Neutrophil (primary cell): ENCODE measurements around the gene LNX2.

Experiments used
- H3K27ac ChIP-seq: fragments of 200-600 bp; sonication (generic); 2 replicates; pipeline ENCODE4 v1.5.1; 2016; ENCODE audit warnings: mild to moderate bottlenecking, moderate library complexity
- H3K27me3 ChIP-seq: fragments of 200-600 bp; sonication (generic); 2 replicates; pipeline ENCODE4 v1.6.0; 2016; ENCODE audit warnings: mild to moderate bottlenecking
- H3K36me3 ChIP-seq: fragments of 200-600 bp; sonication (generic); 2 replicates; pipeline ENCODE4 v1.5.1; 2017
- H3K4me1 ChIP-seq, 2 experiments: fragments of 200-600 bp in 1 of 2; sonication (generic) in 1 of 2; 1 replicate in 1 of 2; 2 replicates in 1 of 2; pipeline versions ENCODE4 v1.5.1 to v1.6.1; 2013 to 2016; ENCODE audit warnings: low read depth in 1 of 2, low read length in 1 of 2, mild to moderate bottlenecking in 1 of 2, moderate library complexity in 1 of 2; ENCODE audit not compliant: control insufficient read depth in 1 of 2, insufficient read depth in 1 of 2
- H3K4me3 ChIP-seq, 2 experiments: fragments of 200-600 bp in 1 of 2; sonication (generic) in 1 of 2; 1 replicate in 1 of 2; 2 replicates in 1 of 2; pipeline ENCODE4 v1.5.1; 2013 to 2016; ENCODE audit warnings: low read depth in 1 of 2, low read length in 1 of 2, mild to moderate bottlenecking in 1 of 2, moderate library complexity in 1 of 2
- H3K9me3 ChIP-seq: fragments of 200-600 bp; sonication (generic); 2 replicates; pipeline ENCODE4 v1.5.1; 2016
- TF ChIP-seq, protein P1 (sequence below): fragments of 200-600 bp; sonication (generic); IDR thresholded peaks from 2 replicates; pipeline ENCODE4 v1.5.1; 2016; ENCODE audit warnings: antibody characterized with exemption

Gene LNX2

DNA sequence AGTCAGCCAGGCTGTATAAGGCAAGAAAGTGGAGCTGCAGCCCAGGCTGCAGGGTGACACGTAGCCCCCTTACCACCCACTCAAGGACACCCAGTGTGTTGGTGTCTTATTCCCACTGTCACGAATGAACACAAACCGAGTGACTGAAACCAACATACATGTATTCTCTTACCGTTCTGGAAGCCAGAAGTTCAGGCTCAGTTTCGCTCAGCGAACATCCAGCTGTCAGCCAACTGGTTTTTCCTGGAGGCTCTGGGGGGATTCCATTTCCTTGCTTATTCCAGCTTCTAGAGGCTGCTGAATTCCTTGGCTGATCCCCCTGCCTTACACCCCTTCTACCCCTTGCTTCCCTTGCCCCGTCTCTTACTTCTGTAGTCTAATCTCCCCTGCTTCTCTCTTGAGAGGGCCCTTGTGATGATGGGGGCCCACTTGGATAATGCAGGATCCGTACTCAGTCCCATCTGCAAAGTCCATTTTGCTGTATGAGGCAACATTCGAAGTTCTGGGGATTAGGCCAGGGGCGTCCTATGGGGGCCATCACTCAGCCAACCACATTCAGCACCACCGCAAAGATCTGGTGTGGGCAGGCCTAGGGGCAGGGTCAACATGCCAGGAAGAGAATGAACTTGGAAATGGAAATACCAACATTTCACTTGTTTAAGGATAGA lies 122.6 kb downstream of the LNX2 start:
- Histone ChIP-seq H3K4me3 (no peak overlapping the region), H3K4me1 (no peaks in the 10 kb centered on the region), H3K9me3 (no peaks in the 10 kb centered on the region), H3K27ac (no peak overlapping the region), H3K36me3 (no peaks in the 10 kb centered on the region), H3K27me3 (no peaks in the 10 kb centered on the region)
- TF ChIP-seq, protein P1, sequence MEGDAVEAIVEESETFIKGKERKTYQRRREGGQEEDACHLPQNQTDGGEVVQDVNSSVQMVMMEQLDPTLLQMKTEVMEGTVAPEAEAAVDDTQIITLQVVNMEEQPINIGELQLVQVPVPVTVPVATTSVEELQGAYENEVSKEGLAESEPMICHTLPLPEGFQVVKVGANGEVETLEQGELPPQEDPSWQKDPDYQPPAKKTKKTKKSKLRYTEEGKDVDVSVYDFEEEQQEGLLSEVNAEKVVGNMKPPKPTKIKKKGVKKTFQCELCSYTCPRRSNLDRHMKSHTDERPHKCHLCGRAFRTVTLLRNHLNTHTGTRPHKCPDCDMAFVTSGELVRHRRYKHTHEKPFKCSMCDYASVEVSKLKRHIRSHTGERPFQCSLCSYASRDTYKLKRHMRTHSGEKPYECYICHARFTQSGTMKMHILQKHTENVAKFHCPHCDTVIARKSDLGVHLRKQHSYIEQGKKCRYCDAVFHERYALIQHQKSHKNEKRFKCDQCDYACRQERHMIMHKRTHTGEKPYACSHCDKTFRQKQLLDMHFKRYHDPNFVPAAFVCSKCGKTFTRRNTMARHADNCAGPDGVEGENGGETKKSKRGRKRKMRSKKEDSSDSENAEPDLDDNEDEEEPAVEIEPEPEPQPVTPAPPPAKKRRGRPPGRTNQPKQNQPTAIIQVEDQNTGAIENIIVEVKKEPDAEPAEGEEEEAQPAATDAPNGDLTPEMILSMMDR = no peak

DNA sequence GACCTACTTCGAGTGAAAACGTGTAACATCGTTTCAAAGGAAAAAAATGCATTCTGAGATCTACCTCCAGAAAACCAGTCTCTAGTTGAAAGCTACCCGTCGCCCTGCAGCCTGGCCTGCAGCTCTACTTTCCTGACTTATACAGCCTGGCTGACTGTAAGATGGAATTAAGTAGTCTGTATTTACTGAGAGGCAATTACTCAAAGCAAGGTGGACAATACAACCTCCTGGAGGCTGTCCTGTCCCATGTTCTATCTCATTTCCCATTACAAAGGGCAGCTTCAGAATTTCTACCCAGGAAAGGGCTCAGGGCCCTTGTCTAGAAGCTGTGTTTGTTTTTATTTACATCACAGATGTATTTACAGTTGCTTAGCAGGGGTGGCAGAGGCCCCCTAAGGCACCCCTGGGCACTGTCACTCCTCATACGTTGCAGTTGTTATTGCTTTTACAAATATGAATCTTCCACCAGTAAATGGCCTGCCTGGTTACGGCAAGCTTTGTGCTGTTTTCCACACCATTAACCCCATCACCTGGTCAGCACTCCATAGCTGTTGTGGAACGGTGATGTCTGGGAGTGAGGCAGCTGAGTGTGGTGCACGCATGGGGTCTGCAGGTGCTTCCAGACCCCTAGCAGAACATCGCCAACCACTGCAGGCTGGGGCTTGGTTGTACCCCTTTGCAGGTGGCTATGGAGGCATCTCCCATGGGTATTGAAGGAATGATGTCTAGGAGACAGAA lies 123.6 kb downstream of the LNX2 start:
- no peaks in the 10 kb centered on the region for H3K4me1 ChIP-seq
- TF ChIP-seq, protein P1 = no peak
- H3K36me3 ChIP-seq = no peaks in the 10 kb centered on the region
- no peaks in the 10 kb centered on the region for H3K27me3 ChIP-seq
- no peaks in the 10 kb centered on the region for H3K9me3 ChIP-seq
- no peak overlapping the region for H3K4me3 ChIP-seq
- H3K27ac ChIP-seq = no peak overlapping the region

DNA sequence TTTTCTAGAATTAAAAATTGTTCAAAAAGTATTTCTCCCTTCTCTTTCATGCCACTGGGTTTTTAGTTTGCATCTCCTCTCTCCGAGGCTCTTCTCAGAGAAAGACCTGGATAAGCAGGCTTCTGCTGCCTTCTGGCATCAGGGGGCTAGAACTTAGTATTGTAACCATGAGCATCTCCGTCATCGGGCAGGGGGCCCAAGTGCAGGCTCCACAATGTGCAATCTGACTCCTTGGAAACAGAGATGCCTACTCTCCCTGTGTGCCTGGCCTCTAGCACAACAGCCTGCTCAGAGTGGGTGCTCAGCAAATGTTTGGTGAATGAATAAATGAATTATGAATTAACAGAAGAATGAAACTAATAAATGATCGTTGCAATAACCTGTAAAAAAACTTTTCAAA lies 124.3 kb downstream of the LNX2 start:
- H3K4me1 ChIP-seq = no peaks in the 10 kb centered on the region
- TF ChIP-seq, protein P1 = no peak
- H3K9me3 ChIP-seq = no peaks in the 10 kb centered on the region
- no peak overlapping the region for H3K4me3 ChIP-seq
- no peak overlapping the region for H3K27ac ChIP-seq
- no peaks in the 10 kb centered on the region for H3K36me3 ChIP-seq
- H3K27me3 ChIP-seq = no peaks in the 10 kb centered on the region
